ENCODE measurements around the gene ABCF2. TPM values are rescaled to one million over a fixed set of nuclear protein-coding genes. Genes with fewer than 3 reads are reported as not detected.

ABCF2 gene
- polyA plus RNA-seq, 1 experiment, result 62.5 TPM

DNA sequence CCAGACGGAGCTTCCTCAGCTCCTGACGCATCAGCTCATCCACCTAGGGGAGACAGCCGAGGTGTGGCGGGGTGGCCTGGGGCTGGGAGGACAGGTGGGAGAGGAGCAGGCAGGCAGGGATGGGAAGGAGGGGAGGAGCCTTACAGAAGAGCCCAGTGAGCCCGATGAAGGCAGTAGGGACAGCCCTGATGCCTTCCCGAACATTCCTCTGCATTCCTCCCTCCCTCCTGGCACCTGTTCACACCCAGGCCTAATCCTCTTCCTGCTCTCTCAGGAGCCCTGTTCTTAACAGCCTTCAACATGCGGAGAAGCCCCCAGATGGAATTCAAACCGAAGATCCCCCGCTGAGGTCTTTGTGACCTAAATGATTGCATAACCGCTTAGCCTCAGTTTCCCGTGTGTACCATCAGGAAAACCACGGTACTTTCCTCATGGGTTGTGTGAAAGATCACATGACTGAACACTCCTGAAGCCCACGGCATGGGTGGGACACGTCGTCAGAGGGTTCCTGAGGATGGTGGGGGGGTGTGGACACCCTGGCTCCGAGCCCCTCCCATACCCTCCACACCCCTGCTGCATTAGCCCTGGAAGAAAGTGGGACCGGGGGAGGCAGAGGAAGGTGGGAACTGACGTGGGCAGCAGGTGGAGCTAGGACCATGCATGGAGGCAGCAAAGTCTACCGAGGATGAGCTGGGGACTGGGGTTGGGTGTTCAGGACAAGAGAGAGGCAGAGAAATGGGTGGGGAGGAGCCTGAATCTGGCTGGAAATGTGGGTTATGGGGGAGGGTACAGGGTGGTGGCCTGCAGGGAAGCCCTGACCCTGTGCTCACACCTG, 31.2 kb downstream of the ABCF2 start:
- no peak overlapping the region for H3K4me3 ChIP-seq (ENCODE audit: low read depth, low read length)
- no peak for DNase-seq (ENCODE audit: low read depth)
- peaks cover 41% of the 10 kb centered on the region for H3K27me3 ChIP-seq (ENCODE audit: control insufficient read depth, insufficient read depth, low read length)
- ChIA-PET CTCF (no interaction called here), POLR2A (no interaction called here)
- TF ChIP-seq, protein P1, sequence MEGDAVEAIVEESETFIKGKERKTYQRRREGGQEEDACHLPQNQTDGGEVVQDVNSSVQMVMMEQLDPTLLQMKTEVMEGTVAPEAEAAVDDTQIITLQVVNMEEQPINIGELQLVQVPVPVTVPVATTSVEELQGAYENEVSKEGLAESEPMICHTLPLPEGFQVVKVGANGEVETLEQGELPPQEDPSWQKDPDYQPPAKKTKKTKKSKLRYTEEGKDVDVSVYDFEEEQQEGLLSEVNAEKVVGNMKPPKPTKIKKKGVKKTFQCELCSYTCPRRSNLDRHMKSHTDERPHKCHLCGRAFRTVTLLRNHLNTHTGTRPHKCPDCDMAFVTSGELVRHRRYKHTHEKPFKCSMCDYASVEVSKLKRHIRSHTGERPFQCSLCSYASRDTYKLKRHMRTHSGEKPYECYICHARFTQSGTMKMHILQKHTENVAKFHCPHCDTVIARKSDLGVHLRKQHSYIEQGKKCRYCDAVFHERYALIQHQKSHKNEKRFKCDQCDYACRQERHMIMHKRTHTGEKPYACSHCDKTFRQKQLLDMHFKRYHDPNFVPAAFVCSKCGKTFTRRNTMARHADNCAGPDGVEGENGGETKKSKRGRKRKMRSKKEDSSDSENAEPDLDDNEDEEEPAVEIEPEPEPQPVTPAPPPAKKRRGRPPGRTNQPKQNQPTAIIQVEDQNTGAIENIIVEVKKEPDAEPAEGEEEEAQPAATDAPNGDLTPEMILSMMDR (IDR thresholded peaks at IDR 0.05; ENCODE audit: insufficient read depth, low read depth, low read length), result no peak
- no peaks in the 10 kb centered on the region for H3K36me3 ChIP-seq (ENCODE audit: control insufficient read depth, insufficient read depth, low read length)

- ChIA-PET CTCF (no interaction called here), POLR2A (no interaction called here)
- Histone ChIP-seq H3K27me3 (ENCODE audit: control insufficient read depth, insufficient read depth, low read length) (peaks cover 43% of the 10 kb centered on the region), H3K36me3 (ENCODE audit: control insufficient read depth, insufficient read depth, low read length) (no peaks in the 10 kb centered on the region), H3K4me3 (ENCODE audit: low read depth, low read length) (no peak overlapping the region)
- no peak for DNase-seq (ENCODE audit: low read depth)
- TF ChIP-seq, protein P1 (IDR thresholded peaks at IDR 0.05; ENCODE audit: insufficient read depth, low read depth, low read length), result no peak
These were observed 32.8 kb downstream of the ABCF2 start for GRCh38 chr7:151194188-151194587.

DNA sequence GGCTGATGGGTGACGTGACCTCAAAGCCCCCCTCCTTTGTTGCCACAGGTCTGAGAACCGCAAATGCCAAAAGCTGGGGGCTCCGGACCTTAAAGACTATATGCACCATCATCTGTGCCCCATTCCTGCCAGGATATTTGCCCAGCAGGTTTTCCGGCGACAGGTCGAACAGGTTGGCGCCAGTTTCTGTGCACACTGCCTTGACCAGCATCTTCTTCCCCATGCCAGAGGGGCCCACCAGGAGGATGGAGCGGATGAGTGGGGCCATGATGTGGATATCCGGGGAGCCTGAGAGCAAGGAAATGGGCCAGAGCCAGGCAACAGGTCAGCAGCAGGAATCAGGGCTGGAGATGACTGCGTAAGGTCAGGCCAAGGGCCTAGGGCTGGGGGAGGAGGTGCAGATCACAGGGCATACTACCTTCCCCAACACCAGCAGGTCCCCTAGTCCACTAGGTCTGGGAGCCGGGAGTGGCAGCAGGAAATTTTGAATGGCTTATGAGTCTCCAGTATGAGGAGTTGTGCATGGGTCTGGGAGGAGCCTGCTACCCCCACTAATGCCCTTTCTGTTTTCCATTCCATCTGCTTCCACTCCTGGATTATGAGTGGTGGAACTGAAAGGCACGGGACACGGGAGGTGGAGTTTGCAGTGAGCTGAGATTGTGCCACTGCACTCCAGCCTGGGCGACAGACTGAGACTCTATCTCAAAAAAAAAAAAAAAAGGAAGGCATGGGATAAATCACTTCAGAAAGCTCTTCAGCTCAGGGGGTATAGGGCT, 33.6 kb downstream of the ABCF2 start:
- no peak overlapping the region for H3K4me3 ChIP-seq (ENCODE audit: low read depth, low read length)
- no peaks in the 10 kb centered on the region for H3K36me3 ChIP-seq (ENCODE audit: control insufficient read depth, insufficient read depth, low read length)
- no peak for DNase-seq (ENCODE audit: low read depth)
- peaks cover 37% of the 10 kb centered on the region for H3K27me3 ChIP-seq (ENCODE audit: control insufficient read depth, insufficient read depth, low read length)
- POLR2A ChIA-PET, result no interaction called here
- CTCF ChIA-PET, result no interaction called here
- TF ChIP-seq, protein P1 (IDR thresholded peaks at IDR 0.05; ENCODE audit: insufficient read depth, low read depth, low read length), result no peak

GRCh38 chr7:151192002-151192539, 34.9 kb downstream of the ABCF2 start:
- TF ChIP-seq, protein P1 (IDR thresholded peaks at IDR 0.05; ENCODE audit: insufficient read depth, low read depth, low read length), result no peak
- ChIA-PET POLR2A (no interaction called here), CTCF (interaction anchor here (1.3 kb wide), 1 partner anchor 68 kb away, joined by 3 read pairs; no protein-coding TSS in a partner anchor)
- peaks cover 35% of the 10 kb centered on the region for H3K27me3 ChIP-seq (ENCODE audit: control insufficient read depth, insufficient read depth, low read length)
- no peak overlapping the region for H3K4me3 ChIP-seq (ENCODE audit: low read depth, low read length)
- DNase-seq (ENCODE audit: low read depth), result no peak
- H3K36me3 ChIP-seq (ENCODE audit: control insufficient read depth, insufficient read depth, low read length), result no peaks in the 10 kb centered on the region

GRCh38 chr7:151191544-151191943, 35.5 kb downstream of the ABCF2 start:
- Histone ChIP-seq H3K27me3 (ENCODE audit: control insufficient read depth, insufficient read depth, low read length) (peaks cover 33% of the 10 kb centered on the region), H3K36me3 (ENCODE audit: control insufficient read depth, insufficient read depth, low read length) (no peaks in the 10 kb centered on the region), H3K4me3 (ENCODE audit: low read depth, low read length) (no peak overlapping the region)
- CTCF ChIA-PET, result interaction anchor here (1.3 kb wide), 1 partner anchor 67 kb away, joined by 3 read pairs; no protein-coding TSS in a partner anchor
- DNase-seq (ENCODE audit: low read depth), result no peak
- TF ChIP-seq, protein P1 (IDR thresholded peaks at IDR 0.05; ENCODE audit: insufficient read depth, low read depth, low read length), result no peak
- POLR2A ChIA-PET, result no interaction called here

All from BJ (cell line).